Lower leg skin (tissue), 3 donors: Measurements from ENCODE around the gene OXSR1.

Experiments used
- CTCF ChIP-seq, 3 donors: fragments of 450-650 bp; IDR thresholded peaks; one replicate each; pipeline ENCODE4 v1.5.1; 2016; ENCODE audit warnings: antibody characterized with exemption in 3 of 3, mild to moderate bottlenecking in 3 of 3, moderate library complexity in 2 of 3
- POLR2A ChIP-seq, 2 donors: fragments of 450-650 bp; IDR thresholded peaks; one replicate each; pipeline ENCODE4 v1.6.1; 2016 to 2017; ENCODE audit warnings: antibody characterized with exemption in 2 of 2, mild to moderate bottlenecking in 1 of 2, moderate library complexity in 1 of 2

GRCh38 chr3:38253704-38254103, 88.4 kb downstream of the OXSR1 start:
- TF ChIP-seq CTCF (IDR thresholded peaks at IDR 0.05) (no peak), POLR2A (IDR thresholded peaks at IDR 0.05) (no peak)
